HepG2 (cell line): Measurements from ENCODE around the gene WDFY1. TPM values are rescaled to one million over a fixed set of nuclear protein-coding genes. Genes with fewer than 3 reads are reported as not detected.

Experiments
- AHR ChIP-seq: IDR thresholded peaks from 2 replicates; pipeline ENCODE4 v1.6.1; 2018; ENCODE audit warnings: missing genetic modification reagents, missing compliant biosample characterization
- JARID2 ChIP-seq: sonication (generic); formaldehyde crosslinking; IDR thresholded peaks from 2 replicates; pipeline ENCODE4 v1.8.1; 2023; ENCODE audit warnings: missing genetic modification reagents, inconsistent platforms; ENCODE audit not compliant: insufficient replicate concordance
- MXI1 ChIP-seq: IDR thresholded peaks from 3 replicates; pipeline ENCODE4 v1.6.1; 2012; ENCODE audit warnings: low read depth, low read length, inconsistent platforms, borderline replicate concordance
- NFE2L1 ChIP-seq: sonication (generic); formaldehyde crosslinking; IDR thresholded peaks from 2 replicates; pipeline ENCODE4 v1.4.0; 2020; ENCODE audit warnings: missing genetic modification reagents, mild to moderate bottlenecking, borderline replicate concordance
- NR3C1 ChIP-seq: sonication (generic); formaldehyde crosslinking; IDR thresholded peaks from 2 replicates; pipeline ENCODE4 v1.4.0; 2020; ENCODE audit warnings: missing genetic modification reagents
- RCOR2 ChIP-seq: IDR thresholded peaks from 2 replicates; pipeline ENCODE4 v1.6.1; 2016; ENCODE audit warnings: missing biosample characterization, missing genetic modification reagents
- SOX6 ChIP-seq, 2 experiments: fragments of 450-650 bp in 1 of 2; sonication (generic) in 1 of 2; formaldehyde crosslinking in 1 of 2; IDR thresholded peaks; 2 replicates each; pipeline versions ENCODE4 v1.4.0 to v1.6.1; 2017 to 2020; ENCODE audit warnings: antibody characterized with exemption in 1 of 2, mild to moderate bottlenecking in 1 of 2, missing genetic modification reagents in 1 of 2
- TCF12 ChIP-seq, 2 experiments: fragments of 450-650 bp in 1 of 2; sonication (generic) in 1 of 2; formaldehyde crosslinking in 1 of 2; IDR thresholded peaks; 2 replicates each; pipeline versions ENCODE4 v1.6.1 to v1.8.0; 2017 to 2022; ENCODE audit warnings: antibody characterized with exemption in 1 of 2, mild to moderate bottlenecking in 1 of 2, missing genetic modification reagents in 1 of 2, moderate library complexity in 1 of 2
- ZNF274 ChIP-seq: sonication (generic); formaldehyde crosslinking; IDR thresholded peaks from 2 replicates; pipeline ENCODE4 v1.5.1; 2020; ENCODE audit warnings: mild to moderate bottlenecking, missing genetic modification reagents
- ZNF607 ChIP-seq: sonication (generic); formaldehyde crosslinking; IDR thresholded peaks from 2 replicates; pipeline ENCODE4 v1.5.1; 2020; ENCODE audit warnings: missing genetic modification reagents, mild to moderate bottlenecking, borderline replicate concordance
- polyA plus RNA-seq, 8 experiments: library from polyadenylated mRNA; depleted of rRNA in 3 of 8; stranded (reverse) in 7 of 8; unstranded in 1 of 8; fragments of >200 nt; fragmentation: Illumina TruSeq in 4 of 8; extraction: Trizol in 4 of 8; gene quantifications; 2 replicates each; pipeline versions ENCODE4 v1.2.1 to v1.2.3, GENCODE V29; 2011 to 2016; ENCODE audit warnings: low read depth in 4 of 8, missing spikeins in 1 of 8, mixed read lengths in 1 of 8; ENCODE audit not compliant: insufficient read depth in 1 of 8
- total RNA-seq, 5 experiments: library from RNA; depleted of rRNA; stranded (reverse); fragments of >200 nt; fragmentation: Illumina TruSeq; extraction: Trizol; gene quantifications; 2 replicates each; pipeline ENCODE4 v1.2.3, GENCODE V29; 2016; ENCODE audit warnings: low read depth in 1 of 5
- TF ChIP-seq, protein P1 (sequence below): sonication (generic); formaldehyde crosslinking; IDR thresholded peaks from 2 replicates; pipeline ENCODE4 v1.4.0; 2020; ENCODE audit warnings: missing genetic modification reagents
- TF ChIP-seq, protein P2 (sequence below): sonication (generic); formaldehyde crosslinking; IDR thresholded peaks from 2 replicates; pipeline ENCODE4 v1.4.0; 2020; ENCODE audit warnings: missing genetic modification reagents, mild to moderate bottlenecking, borderline replicate concordance
- TF ChIP-seq, protein P3 (sequence below): sonication (generic); formaldehyde crosslinking; IDR thresholded peaks from 2 replicates; pipeline ENCODE4 v1.4.0; 2020; ENCODE audit warnings: mild to moderate bottlenecking, missing genetic modification reagents
- TF ChIP-seq, protein P4 (sequence below): sonication (generic); formaldehyde crosslinking; IDR thresholded peaks from 2 replicates; pipeline ENCODE4 v1.9.0; 2021; ENCODE audit warnings: missing genetic modification reagents, borderline replicate concordance

Gene WDFY1
- total and polyA plus RNA-seq, 2 of the 13 experiments (the other 11 are each of a cell fraction or from before 2014, with no cell fraction given), result 77.0 to 78.4 TPM

DNA sequence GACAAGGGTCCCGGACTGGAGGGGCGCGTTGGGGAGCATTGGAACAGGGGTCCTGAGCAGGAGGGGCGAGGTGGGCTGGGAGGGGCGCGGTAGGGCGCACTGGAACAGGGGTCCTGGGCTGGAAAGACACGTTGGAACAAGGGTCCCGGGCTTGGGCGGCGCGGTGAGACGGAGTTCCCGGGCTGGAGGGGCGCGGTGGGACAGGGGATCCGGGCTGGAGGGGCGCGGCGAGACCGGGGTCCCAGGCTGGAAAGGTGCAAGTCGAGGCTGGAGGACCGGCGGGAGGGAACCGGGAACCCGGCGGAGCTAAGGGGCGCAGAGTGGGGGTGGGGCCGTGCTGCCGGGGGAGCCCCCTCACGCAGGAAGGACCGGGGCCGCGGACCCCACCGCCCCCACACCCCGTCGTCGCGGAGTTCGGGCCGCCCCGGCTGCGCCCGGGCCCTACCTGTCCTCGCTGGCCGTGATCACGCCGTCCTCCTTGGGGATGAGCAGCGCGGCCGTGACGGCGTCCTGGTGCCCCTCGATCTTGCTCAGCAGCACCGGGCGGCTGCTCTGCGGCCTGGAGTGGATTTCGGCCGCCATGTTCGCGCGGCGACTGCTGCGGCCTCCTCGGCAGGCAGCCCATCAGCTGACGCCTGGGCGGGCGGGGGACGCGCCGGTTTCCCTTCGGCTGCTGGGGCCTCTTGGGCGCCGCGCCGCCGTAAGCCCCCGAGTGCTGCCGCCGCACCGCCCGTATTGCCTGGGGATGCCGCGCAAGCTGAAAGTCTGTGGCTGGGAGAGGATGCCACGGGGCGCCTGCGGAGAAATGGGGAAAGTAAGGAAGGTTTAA is at the start of gene WDFY1 (continued):
- TF ChIP-seq TCF12 (IDR thresholded peaks at IDR 0.05) (no peak), TCF12 (CRISPR knock-in tag; IDR thresholded peaks at IDR 0.05) (peak; percentile 32), JARID2 (CRISPR knock-in tag) (peak; percentile 83), SOX6 (IDR thresholded peaks at IDR 0.05) (no peak), SOX6 (CRISPR knock-in tag; IDR thresholded peaks at IDR 0.05) (peak; percentile 80), NR3C1 (CRISPR knock-in tag) (no peak), MXI1 (peak; percentile 83; the same call in 2 of the 3 replicates), RCOR2 (CRISPR knock-in tag) (no peak), AHR (CRISPR knock-in tag) (peak; percentile 95), ZNF274 (CRISPR knock-in tag) (no peak; the same call in 1 of the 2 replicates), ZNF607 (CRISPR knock-in tag) (peak; percentile 94), NFE2L1 (CRISPR knock-in tag) (no peak)
- TF ChIP-seq, protein P1, sequence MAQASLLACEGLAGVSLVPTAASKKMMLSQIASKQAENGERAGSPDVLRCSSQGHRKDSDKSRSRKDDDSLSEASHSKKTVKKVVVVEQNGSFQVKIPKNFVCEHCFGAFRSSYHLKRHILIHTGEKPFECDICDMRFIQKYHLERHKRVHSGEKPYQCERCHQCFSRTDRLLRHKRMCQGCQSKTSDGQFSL (CRISPR knock-in tag), result peak; percentile 79
- TF ChIP-seq, protein P2, sequence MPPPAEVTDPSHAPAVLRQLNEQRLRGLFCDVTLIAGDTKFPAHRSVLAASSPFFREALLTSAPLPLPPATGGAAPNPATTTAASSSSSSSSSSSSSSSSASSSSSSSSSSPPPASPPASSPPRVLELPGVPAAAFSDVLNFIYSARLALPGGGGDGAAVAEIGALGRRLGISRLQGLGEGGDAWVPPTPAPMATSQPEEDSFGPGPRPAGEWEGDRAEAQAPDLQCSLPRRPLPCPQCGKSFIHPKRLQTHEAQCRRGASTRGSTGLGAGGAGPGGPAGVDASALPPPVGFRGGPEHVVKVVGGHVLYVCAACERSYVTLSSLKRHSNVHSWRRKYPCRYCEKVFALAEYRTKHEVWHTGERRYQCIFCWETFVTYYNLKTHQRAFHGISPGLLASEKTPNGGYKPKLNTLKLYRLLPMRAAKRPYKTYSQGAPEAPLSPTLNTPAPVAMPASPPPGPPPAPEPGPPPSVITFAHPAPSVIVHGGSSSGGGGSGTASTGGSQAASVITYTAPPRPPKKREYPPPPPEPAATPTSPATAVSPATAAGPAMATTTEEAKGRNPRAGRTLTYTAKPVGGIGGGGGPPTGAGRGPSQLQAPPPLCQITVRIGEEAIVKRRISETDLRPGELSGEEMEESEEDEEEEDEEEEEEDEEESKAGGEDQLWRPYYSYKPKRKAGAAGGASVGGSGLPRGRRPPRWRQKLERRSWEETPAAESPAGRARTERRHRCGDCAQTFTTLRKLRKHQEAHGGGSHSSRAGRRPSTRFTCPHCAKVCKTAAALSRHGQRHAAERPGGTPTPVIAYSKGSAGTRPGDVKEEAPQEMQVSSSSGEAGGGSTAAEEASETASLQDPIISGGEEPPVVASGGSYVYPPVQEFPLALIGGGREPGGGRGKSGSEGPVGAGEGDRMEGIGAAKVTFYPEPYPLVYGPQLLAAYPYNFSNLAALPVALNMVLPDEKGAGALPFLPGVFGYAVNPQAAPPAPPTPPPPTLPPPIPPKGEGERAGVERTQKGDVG (CRISPR knock-in tag), result 0 out of 2 replicates have a peak, but pooled peaks have one; percentile 61
- TF ChIP-seq, protein P3, sequence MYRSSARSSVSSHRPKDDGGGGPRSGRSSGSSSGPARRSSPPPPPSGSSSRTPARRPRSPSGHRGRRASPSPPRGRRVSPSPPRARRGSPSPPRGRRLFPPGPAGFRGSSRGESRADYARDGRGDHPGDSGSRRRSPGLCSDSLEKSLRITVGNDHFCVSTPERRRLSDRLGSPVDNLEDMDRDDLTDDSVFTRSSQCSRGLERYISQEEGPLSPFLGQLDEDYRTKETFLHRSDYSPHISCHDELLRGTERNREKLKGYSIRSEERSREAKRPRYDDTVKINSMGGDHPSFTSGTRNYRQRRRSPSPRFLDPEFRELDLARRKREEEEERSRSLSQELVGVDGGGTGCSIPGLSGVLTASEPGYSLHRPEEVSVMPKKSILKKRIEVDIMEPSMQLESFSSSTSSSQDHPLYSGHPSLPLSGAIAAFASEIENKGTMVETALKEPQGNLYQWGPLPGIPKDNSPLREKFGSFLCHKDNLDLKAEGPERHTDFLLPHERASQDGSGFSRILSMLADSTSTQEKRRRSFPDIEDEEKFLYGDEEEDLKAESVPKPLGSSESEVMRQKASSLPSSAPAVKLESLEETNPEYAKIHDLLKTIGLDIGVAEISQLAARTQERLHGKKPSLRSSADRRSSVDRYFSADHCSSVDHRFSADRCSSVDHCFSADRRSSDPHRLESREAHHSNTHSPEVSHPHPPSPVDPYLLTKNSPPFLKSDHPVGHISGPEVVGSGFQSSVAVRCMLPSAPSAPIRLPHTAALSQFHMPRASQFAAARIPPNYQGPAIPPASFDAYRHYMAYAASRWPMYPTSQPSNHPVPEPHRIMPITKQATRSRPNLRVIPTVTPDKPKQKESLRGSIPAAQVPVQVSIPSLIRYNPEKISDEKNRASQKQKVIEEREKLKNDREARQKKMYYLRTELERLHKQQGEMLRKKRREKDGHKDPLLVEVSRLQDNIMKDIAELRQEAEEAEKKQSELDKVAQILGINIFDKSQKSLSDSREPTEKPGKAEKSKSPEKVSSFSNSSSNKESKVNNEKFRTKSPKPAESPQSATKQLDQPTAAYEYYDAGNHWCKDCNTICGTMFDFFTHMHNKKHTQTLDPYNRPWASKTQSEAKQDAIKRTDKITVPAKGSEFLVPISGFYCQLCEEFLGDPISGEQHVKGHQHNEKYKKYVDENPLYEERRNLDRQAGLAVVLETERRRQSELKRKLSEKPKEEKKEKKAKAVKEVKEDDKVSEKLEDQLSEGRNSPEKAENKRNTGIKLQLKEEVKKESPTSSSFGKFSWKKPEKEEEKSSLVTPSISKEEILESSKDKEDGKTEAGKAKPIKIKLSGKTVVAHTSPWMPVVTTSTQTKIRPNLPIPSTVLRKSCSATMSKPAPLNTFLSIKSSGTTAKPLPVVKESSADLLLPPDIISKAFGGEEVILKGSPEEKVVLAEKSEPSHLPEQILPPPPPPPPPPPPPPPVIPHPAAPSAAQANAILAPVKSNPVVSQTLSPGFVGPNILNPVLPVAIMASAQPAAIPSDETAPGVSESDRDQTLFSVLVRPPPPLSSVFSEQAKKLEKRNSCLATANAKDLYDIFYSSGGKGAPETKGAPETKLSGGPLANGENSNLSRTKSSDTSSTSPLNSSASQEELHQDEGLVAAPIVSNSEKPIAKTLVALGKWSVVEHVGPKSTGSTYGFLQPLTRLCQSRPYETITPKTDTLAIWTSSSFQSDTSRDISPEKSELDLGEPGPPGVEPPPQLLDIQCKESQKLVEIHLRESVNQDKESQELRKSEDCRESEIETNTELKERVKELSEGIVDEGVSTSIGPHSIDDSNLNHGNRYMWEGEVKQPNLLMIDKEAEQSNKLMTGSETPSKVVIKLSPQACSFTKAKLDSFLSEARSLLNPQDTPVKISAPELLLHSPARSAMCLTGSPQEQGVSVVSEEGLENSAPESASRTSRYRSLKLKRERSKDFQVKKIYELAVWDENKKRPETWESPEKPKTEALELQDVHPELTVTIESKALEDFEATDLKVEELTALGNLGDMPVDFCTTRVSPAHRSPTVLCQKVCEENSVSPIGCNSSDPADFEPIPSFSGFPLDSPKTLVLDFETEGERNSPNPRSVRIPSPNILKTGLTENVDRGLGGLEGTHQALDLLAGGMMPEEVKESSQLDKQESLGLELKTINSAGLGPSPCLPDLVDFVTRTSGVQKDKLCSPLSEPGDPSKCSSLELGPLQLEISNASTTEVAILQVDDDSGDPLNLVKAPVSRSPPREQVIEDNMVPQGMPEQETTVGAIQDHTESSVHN (CRISPR knock-in tag), result no peak
- TF ChIP-seq, protein P4, sequence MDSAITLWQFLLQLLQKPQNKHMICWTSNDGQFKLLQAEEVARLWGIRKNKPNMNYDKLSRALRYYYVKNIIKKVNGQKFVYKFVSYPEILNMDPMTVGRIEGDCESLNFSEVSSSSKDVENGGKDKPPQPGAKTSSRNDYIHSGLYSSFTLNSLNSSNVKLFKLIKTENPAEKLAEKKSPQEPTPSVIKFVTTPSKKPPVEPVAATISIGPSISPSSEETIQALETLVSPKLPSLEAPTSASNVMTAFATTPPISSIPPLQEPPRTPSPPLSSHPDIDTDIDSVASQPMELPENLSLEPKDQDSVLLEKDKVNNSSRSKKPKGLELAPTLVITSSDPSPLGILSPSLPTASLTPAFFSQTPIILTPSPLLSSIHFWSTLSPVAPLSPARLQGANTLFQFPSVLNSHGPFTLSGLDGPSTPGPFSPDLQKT (CRISPR knock-in tag), result peak; percentile 41; the same call in 1 of the 2 replicates
